Measurements from ENCODE around the gene TMEM30A.

Gene TMEM30A

GRCh38 chr6:75285283-75285639 is 669 bp upstream of the TMEM30A start:
- Histone ChIP-seq H3K27me3 (replicated peaks; ENCODE audit: insufficient read depth, low read length) (no peaks in the 10 kb centered on the region), H3K9me3 (replicated peaks; ENCODE audit: insufficient read depth, low read length) (no peaks in the 10 kb centered on the region), H3K9ac (ENCODE audit: low read length) (peak overlapping the region; percentile 54), H3K4me3 (ENCODE audit: low read length) (peak overlapping the region; percentile 85), H4K20me1 (ENCODE audit: insufficient read depth, low read length) (peaks cover 2% of the 10 kb centered on the region; the same call in 1 of the 2 replicates), H3K4me2 (ENCODE audit: low read depth, low read length) (peak overlapping the region; percentile 46), H3K36me3 (replicated peaks; ENCODE audit: insufficient read depth, low read length) (no peaks in the 10 kb centered on the region), H3K27ac (ENCODE audit: low read length) (peak overlapping the region; percentile 72), H3K79me2 (ENCODE audit: low read length) (peaks cover 43% of the 10 kb centered on the region), H3K9me2 (replicated peaks; ENCODE audit: insufficient read depth, low read length) (no peaks in the 10 kb centered on the region), H2AFZ (ENCODE audit: low read length) (peak overlapping the region; percentile 77), H3F3A (ENCODE audit: insufficient read depth, low read length) (peaks cover 6% of the 10 kb centered on the region), H3K4me1 (ENCODE audit: low read length) (peaks cover 13% of the 10 kb centered on the region)
- TF ChIP-seq EZH2phosphoT487 (IDR thresholded peaks at IDR 0.05; ENCODE audit: low read length) (no peak), EZH2 (optimal IDR thresholded peaks at IDR 0.05; ENCODE audit: low read depth, low read length) (no peak)
- TF ChIP-seq, protein P1, sequence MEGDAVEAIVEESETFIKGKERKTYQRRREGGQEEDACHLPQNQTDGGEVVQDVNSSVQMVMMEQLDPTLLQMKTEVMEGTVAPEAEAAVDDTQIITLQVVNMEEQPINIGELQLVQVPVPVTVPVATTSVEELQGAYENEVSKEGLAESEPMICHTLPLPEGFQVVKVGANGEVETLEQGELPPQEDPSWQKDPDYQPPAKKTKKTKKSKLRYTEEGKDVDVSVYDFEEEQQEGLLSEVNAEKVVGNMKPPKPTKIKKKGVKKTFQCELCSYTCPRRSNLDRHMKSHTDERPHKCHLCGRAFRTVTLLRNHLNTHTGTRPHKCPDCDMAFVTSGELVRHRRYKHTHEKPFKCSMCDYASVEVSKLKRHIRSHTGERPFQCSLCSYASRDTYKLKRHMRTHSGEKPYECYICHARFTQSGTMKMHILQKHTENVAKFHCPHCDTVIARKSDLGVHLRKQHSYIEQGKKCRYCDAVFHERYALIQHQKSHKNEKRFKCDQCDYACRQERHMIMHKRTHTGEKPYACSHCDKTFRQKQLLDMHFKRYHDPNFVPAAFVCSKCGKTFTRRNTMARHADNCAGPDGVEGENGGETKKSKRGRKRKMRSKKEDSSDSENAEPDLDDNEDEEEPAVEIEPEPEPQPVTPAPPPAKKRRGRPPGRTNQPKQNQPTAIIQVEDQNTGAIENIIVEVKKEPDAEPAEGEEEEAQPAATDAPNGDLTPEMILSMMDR (IDR thresholded peaks at IDR 0.05; ENCODE audit: low read length): no peak
- DNase-seq: no peak

GRCh38 chr6:75283907-75284631 is 523 bp downstream of the TMEM30A start:
- Histone ChIP-seq H3K79me2 (ENCODE audit: low read length) (peaks cover 55% of the 10 kb centered on the region), H3K9me2 (replicated peaks; ENCODE audit: insufficient read depth, low read length) (no peaks in the 10 kb centered on the region), H3K4me1 (ENCODE audit: low read length) (peaks cover 13% of the 10 kb centered on the region), H3K9me3 (replicated peaks; ENCODE audit: insufficient read depth, low read length) (no peaks in the 10 kb centered on the region), H3K27me3 (replicated peaks; ENCODE audit: insufficient read depth, low read length) (no peaks in the 10 kb centered on the region), H4K20me1 (ENCODE audit: insufficient read depth, low read length) (peaks cover 5% of the 10 kb centered on the region; the same call in 1 of the 2 replicates), H3F3A (ENCODE audit: insufficient read depth, low read length) (peaks cover 6% of the 10 kb centered on the region), H3K36me3 (replicated peaks; ENCODE audit: insufficient read depth, low read length) (no peaks in the 10 kb centered on the region), H3K4me2 (ENCODE audit: low read depth, low read length) (peak overlapping the region; percentile 83), H3K4me3 (ENCODE audit: low read length) (peak overlapping the region; percentile 85), H2AFZ (ENCODE audit: low read length) (peak overlapping the region; percentile 71), H3K9ac (ENCODE audit: low read length) (peak overlapping the region; percentile 71), H3K27ac (ENCODE audit: low read length) (peak overlapping the region; percentile 56; the same call in 1 of the 2 replicates)
- no peak for TF ChIP-seq EZH2 (optimal IDR thresholded peaks at IDR 0.05; ENCODE audit: low read depth, low read length)
- TF ChIP-seq, protein P1 (IDR thresholded peaks at IDR 0.05; ENCODE audit: low read length): no peak
- TF ChIP-seq EZH2phosphoT487 (IDR thresholded peaks at IDR 0.05; ENCODE audit: low read length): no peak
- no peak for DNase-seq

GRCh38 chr6:75282706-75283105 is 1.9 kb downstream of the TMEM30A start:
- no peak for DNase-seq
- Histone ChIP-seq H3K9me2 (replicated peaks; ENCODE audit: insufficient read depth, low read length) (no peaks in the 10 kb centered on the region), H2AFZ (ENCODE audit: low read length) (no peak overlapping the region), H3K27me3 (replicated peaks; ENCODE audit: insufficient read depth, low read length) (no peaks in the 10 kb centered on the region), H3K4me2 (ENCODE audit: low read depth, low read length) (peak overlapping the region; percentile 83), H3K36me3 (replicated peaks; ENCODE audit: insufficient read depth, low read length) (no peaks in the 10 kb centered on the region), H3F3A (ENCODE audit: insufficient read depth, low read length) (peaks cover 6% of the 10 kb centered on the region), H3K9ac (ENCODE audit: low read length) (peak overlapping the region; percentile 71; the same call in 1 of the 2 replicates), H3K27ac (ENCODE audit: low read length) (no peak overlapping the region), H3K4me1 (ENCODE audit: low read length) (peaks cover 13% of the 10 kb centered on the region), H3K4me3 (ENCODE audit: low read length) (peak overlapping the region; percentile 85), H4K20me1 (ENCODE audit: insufficient read depth, low read length) (peaks cover 9% of the 10 kb centered on the region; the same call in 1 of the 2 replicates), H3K9me3 (replicated peaks; ENCODE audit: insufficient read depth, low read length) (no peaks in the 10 kb centered on the region), H3K79me2 (ENCODE audit: low read length) (peaks cover 69% of the 10 kb centered on the region)
- TF ChIP-seq EZH2 (optimal IDR thresholded peaks at IDR 0.05; ENCODE audit: low read depth, low read length) (no peak), EZH2phosphoT487 (IDR thresholded peaks at IDR 0.05; ENCODE audit: low read length) (no peak)
- TF ChIP-seq, protein P1 (IDR thresholded peaks at IDR 0.05; ENCODE audit: low read length): no peak

All from MM.1S (cell line).